Measurements from ENCODE around the gene TRIM47.

Gene TRIM47

GRCh38 chr17:75843577-75844529, 34.5 kb downstream of the TRIM47 start, which contains the start of gene UNC13D:
UNC13D (minus strand) TSS chr17:75844404; CDS start chr17:75844337, 67 bp downstream.
- H3K4me3 ChIP-seq (ENCODE audit: low read depth, low read length), result peak within 1 kb of the TSS; percentile 75
- DNase-seq (ENCODE audit: low read depth), result peak; percentile 93
- TF ChIP-seq POLR2A (IDR thresholded peaks at IDR 0.05; ENCODE audit: extremely low read depth, insufficient read length) (peak; percentile 39), MAX (IDR thresholded peaks at IDR 0.05; ENCODE audit: low read depth, low read length) (0 out of 2 replicates have a peak, but pooled peaks have one; percentile 7), MYC (IDR thresholded peaks at IDR 0.05; ENCODE audit: low read depth, low read length) (0 out of 2 replicates have a peak, but pooled peaks have one; percentile 2), CTCF (IDR thresholded peaks at IDR 0.05; ENCODE audit: low read depth, low read length) (no peak)

- no peak for TF ChIP-seq CTCF (IDR thresholded peaks at IDR 0.05; ENCODE audit: low read depth, low read length)
- TF ChIP-seq MYC (IDR thresholded peaks at IDR 0.05; ENCODE audit: low read depth, low read length), result no peak
- no peak for TF ChIP-seq POLR2A (IDR thresholded peaks at IDR 0.05; ENCODE audit: extremely low read depth, insufficient read length)
- TF ChIP-seq MAX (IDR thresholded peaks at IDR 0.05; ENCODE audit: low read depth, low read length), result no peak
- H3K4me3 ChIP-seq (ENCODE audit: low read depth, low read length), result peak overlapping the region; percentile 75
- no peak for DNase-seq (ENCODE audit: low read depth)
These were observed 35.3 kb downstream of the TRIM47 start for GRCh38 chr17:75842963-75843576.

GRCh38 chr17:75842411-75842810, 36.0 kb downstream of the TRIM47 start:
- no peak for DNase-seq (ENCODE audit: low read depth)
- H3K4me3 ChIP-seq (ENCODE audit: low read depth, low read length), result no peak overlapping the region
- TF ChIP-seq MAX (IDR thresholded peaks at IDR 0.05; ENCODE audit: low read depth, low read length), result no peak
- no peak for TF ChIP-seq MYC (IDR thresholded peaks at IDR 0.05; ENCODE audit: low read depth, low read length)
- TF ChIP-seq CTCF (IDR thresholded peaks at IDR 0.05; ENCODE audit: low read depth, low read length), result no peak
- no peak for TF ChIP-seq POLR2A (IDR thresholded peaks at IDR 0.05; ENCODE audit: extremely low read depth, insufficient read length)

- TF ChIP-seq CTCF (IDR thresholded peaks at IDR 0.05; ENCODE audit: low read depth, low read length), result no peak
- no peak for TF ChIP-seq MAX (IDR thresholded peaks at IDR 0.05; ENCODE audit: low read depth, low read length)
- no peak for TF ChIP-seq POLR2A (IDR thresholded peaks at IDR 0.05; ENCODE audit: extremely low read depth, insufficient read length)
- TF ChIP-seq MYC (IDR thresholded peaks at IDR 0.05; ENCODE audit: low read depth, low read length), result no peak
- no peak overlapping the region for H3K4me3 ChIP-seq (ENCODE audit: low read depth, low read length)
- DNase-seq (ENCODE audit: low read depth), result no peak
These were observed 37.6 kb downstream of the TRIM47 start for GRCh38 chr17:75840799-75841164.

GRCh38 chr17:75839942-75840798, 38.2 kb downstream of the TRIM47 start:
- TF ChIP-seq CTCF (IDR thresholded peaks at IDR 0.05; ENCODE audit: low read depth, low read length), result no peak
- no peak overlapping the region for H3K4me3 ChIP-seq (ENCODE audit: low read depth, low read length)
- no peak for DNase-seq (ENCODE audit: low read depth)

All from NB4 (cell line).